PC-9 (cell line): ENCODE measurements around the gene COL24A1. TPM values are rescaled to one million over a fixed set of nuclear protein-coding genes. Genes with fewer than 3 reads are reported as not detected.

Source experiments
- BruUV-seq: library from RNA; stranded (reverse); fragments of 400-500 nt; replicated peaks from 2 replicates; lab custom pipeline; 2021; lab: Mats Ljungman, UMichigan
- CTCF ChIA-PET: fragments of 300-600 bp; sonication (Branson Sonifier 250); formaldehyde crosslinking; loops from one replicate; lab custom pipeline; 2022; ENCODE audit warnings: antibody characterized with exemption; lab: Charles Lee
- POLR2A ChIA-PET: fragments of 300-600 bp; sonication (Branson Sonifier 250); formaldehyde crosslinking; loops from one replicate; lab custom pipeline; 2022; ENCODE audit warnings: antibody characterized with exemption; ENCODE audit not compliant: unreplicated experiment; lab: Charles Lee
- DNase-seq, 2 experiments: peaks; one replicate each; pipeline versions ENCODE4 v3.0.0 to v3.0.0-alpha.2; 2015 to 2022; ENCODE audit warnings: mixed read lengths in 1 of 2
- H2AFZ ChIP-seq: fragments of 200-600 bp; sonication (generic); 2 replicates; pipeline ENCODE4 v1.8.1; 2017; ENCODE audit warnings: antibody characterized with exemption
- H3F3A ChIP-seq: fragments of 200-600 bp; sonication (generic); 2 replicates; pipeline ENCODE4 v1.8.1; 2017; ENCODE audit warnings: antibody characterized with exemption, mild to moderate bottlenecking, low read depth; ENCODE audit not compliant: insufficient read depth
- H3K27ac ChIP-seq: fragments of 200-600 bp; sonication (generic); 2 replicates; pipeline ENCODE4 v1.6.1; 2016; ENCODE audit warnings: mixed run types
- H3K27me3 ChIP-seq: fragments of 200-600 bp; sonication (generic); 2 replicates; pipeline ENCODE4 v1.6.1; 2016; ENCODE audit warnings: low read depth, mixed run types; ENCODE audit not compliant: insufficient read depth
- H3K36me3 ChIP-seq: fragments of 200-600 bp; sonication (generic); 2 replicates; pipeline ENCODE4 v1.6.1; 2016; ENCODE audit warnings: low read depth, mixed run types
- H3K4me1 ChIP-seq: fragments of 200-600 bp; sonication (generic); replicated peaks from 2 replicates; pipeline ENCODE4 v1.6.1; 2016; ENCODE audit warnings: mixed run types; ENCODE audit not compliant: insufficient read depth
- H3K4me2 ChIP-seq: fragments of 200-600 bp; sonication (generic); 2 replicates; pipeline ENCODE4 v1.6.1; 2017; ENCODE audit warnings: mixed run types
- H3K4me3 ChIP-seq: fragments of 200-600 bp; sonication (generic); 2 replicates; pipeline ENCODE4 v1.6.1; 2016; ENCODE audit warnings: mixed run types
- H3K79me2 ChIP-seq: fragments of 200-600 bp; sonication (generic); 2 replicates; pipeline ENCODE4 v1.6.1; 2017; ENCODE audit warnings: low read depth, mixed run types
- H3K9me2 ChIP-seq: fragments of 200-600 bp; sonication (generic); 2 replicates; pipeline ENCODE4 v1.8.1; 2017; ENCODE audit warnings: mild to moderate bottlenecking; ENCODE audit not compliant: insufficient read depth
- H3K9me3 ChIP-seq: fragments of 200-600 bp; sonication (generic); 2 replicates; pipeline ENCODE4 v1.8.1; 2016; ENCODE audit warnings: low read depth; ENCODE audit not compliant: insufficient read depth
- H4K20me1 ChIP-seq: fragments of 200-600 bp; sonication (generic); 2 replicates; pipeline ENCODE4 v1.8.1; 2017; ENCODE audit not compliant: insufficient read depth
- EZH2 ChIP-seq: fragments of 200-600 bp; sonication (generic); IDR thresholded peaks from 2 replicates; pipeline ENCODE4 v1.8.0; 2017; ENCODE audit warnings: antibody characterized with exemption, low read depth
- intact Hi-C: fragments of 100-400 bp; cut with micrococcal nuclease; formaldehyde crosslinking; loops from one replicate; pipeline ENCODE4 v1.10.0; 2022; ENCODE audit not compliant: unreplicated experiment
- total RNA-seq: library from RNA; stranded (reverse); gene quantifications from 2 replicates; pipeline ENCODE4 v1.2.3, GENCODE V29; 2021
- TF ChIP-seq, protein P1 (sequence below): fragments of 200-600 bp; sonication (generic); conservative IDR thresholded peaks from 2 replicates; pipeline ENCODE4 v1.6.1; 2017; ENCODE audit warnings: mixed run types, antibody characterized with exemption, mild to moderate bottlenecking, moderate library complexity

COL24A1 gene
- total RNA-seq, 1 experiment from 2014 or later: 0.15 TPM

DNA sequence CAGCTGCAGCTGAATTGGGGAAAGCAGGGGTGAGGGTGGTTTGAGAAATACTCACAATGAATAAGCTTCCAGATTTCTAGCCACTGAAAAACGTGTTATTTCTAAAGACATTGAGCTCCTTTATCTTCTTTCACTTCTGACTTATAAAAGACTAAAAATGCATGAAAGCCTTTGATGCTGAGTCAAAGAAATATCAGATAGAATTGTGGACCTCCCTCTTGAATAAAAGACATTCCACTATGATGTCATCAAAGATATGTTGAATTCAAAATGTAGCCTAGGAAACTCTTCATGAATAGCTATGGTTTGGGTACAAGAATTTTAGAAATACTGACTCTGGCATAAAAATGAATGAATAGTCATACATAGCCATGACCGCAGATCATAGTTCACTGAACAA, 44.7 kb upstream of the COL24A1 start:
- Histone ChIP-seq H3K79me2 (no peaks in the 10 kb centered on the region), H2AFZ (no peak overlapping the region), H3K9me2 (no peaks in the 10 kb centered on the region), H3K4me2 (no peak overlapping the region), H3K27me3 (no peaks in the 10 kb centered on the region), H3K36me3 (no peaks in the 10 kb centered on the region), H3F3A (no peaks in the 10 kb centered on the region), H3K9me3 (no peaks in the 10 kb centered on the region), H3K27ac (no peak overlapping the region), H4K20me1 (no peaks in the 10 kb centered on the region), H3K4me1 (no peaks in the 10 kb centered on the region), H3K4me3 (no peak overlapping the region)
- CTCF ChIA-PET: no interaction called here
- POLR2A ChIA-PET: no interaction called here
- no peak for DNase-seq
- TF ChIP-seq, protein P1, sequence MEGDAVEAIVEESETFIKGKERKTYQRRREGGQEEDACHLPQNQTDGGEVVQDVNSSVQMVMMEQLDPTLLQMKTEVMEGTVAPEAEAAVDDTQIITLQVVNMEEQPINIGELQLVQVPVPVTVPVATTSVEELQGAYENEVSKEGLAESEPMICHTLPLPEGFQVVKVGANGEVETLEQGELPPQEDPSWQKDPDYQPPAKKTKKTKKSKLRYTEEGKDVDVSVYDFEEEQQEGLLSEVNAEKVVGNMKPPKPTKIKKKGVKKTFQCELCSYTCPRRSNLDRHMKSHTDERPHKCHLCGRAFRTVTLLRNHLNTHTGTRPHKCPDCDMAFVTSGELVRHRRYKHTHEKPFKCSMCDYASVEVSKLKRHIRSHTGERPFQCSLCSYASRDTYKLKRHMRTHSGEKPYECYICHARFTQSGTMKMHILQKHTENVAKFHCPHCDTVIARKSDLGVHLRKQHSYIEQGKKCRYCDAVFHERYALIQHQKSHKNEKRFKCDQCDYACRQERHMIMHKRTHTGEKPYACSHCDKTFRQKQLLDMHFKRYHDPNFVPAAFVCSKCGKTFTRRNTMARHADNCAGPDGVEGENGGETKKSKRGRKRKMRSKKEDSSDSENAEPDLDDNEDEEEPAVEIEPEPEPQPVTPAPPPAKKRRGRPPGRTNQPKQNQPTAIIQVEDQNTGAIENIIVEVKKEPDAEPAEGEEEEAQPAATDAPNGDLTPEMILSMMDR: no peak
- TF ChIP-seq EZH2: no peak
- no TSS peak for BruUV-seq
- intact Hi-C loops: no loop called here

DNA sequence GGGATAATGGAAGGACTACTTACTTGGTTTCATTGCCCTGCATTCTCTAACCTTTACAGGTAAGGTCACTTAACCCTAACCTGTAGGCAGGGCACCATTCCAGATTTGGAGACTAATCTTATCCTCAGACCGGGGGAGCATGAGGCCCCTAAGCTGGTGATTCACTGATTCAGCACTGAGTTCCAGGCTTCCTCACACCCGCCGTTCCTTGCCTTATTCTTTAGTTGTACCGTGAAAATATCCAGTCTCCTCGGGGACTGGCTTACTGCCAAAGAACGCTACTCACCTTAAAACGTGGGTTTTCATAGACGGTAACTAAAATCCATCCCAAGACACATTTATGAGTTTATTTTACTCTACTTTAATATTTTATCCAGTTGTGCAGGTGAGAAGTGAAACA, 44.3 kb upstream of the COL24A1 start:
- CTCF ChIA-PET: no interaction called here
- Histone ChIP-seq H3K27me3 (no peaks in the 10 kb centered on the region), H3K9me3 (no peaks in the 10 kb centered on the region), H3K4me1 (no peaks in the 10 kb centered on the region), H4K20me1 (no peaks in the 10 kb centered on the region), H3K27ac (no peak overlapping the region), H3K4me3 (no peak overlapping the region), H3K4me2 (no peak overlapping the region), H3K9me2 (no peaks in the 10 kb centered on the region), H3K79me2 (no peaks in the 10 kb centered on the region), H3F3A (no peaks in the 10 kb centered on the region), H3K36me3 (no peaks in the 10 kb centered on the region), H2AFZ (no peak overlapping the region)
- TF ChIP-seq, protein P1: no peak
- no peak for TF ChIP-seq EZH2
- DNase-seq: no peak
- POLR2A ChIA-PET: no interaction called here
- BruUV-seq: no TSS peak
- intact Hi-C loops: no loop called here

DNA sequence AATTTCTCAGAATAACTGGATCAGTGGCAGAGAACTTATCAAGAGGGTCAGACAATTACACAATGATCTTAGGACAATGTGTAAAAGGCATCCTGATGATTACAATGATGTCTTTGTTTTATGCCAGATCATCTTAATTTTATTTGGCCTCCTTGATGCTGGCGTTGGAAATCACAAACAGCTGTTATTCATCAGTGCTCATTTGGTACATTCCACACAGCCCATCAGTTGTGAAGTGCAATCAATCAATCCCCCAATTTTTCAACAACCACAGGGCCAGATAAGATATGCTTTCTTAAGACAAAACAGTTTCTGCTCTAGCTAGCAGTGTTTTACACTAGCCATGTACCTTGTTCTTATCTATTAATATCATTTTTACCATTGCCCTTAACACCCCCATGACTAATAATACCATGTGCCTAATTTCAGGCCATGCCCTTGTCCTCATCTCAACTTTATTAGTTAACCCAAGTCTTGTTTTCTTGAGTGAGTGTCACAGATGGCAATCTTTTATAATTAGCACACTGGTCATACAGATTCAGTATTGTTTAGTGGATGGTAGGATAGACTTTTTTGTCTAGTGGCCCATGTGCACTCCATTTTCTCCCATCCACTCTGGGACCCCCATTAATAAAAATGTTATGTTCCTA, 40.8 kb upstream of the COL24A1 start:
- Histone ChIP-seq H3K79me2 (no peaks in the 10 kb centered on the region), H3K9me2 (no peaks in the 10 kb centered on the region), H3F3A (no peaks in the 10 kb centered on the region), H2AFZ (no peak overlapping the region), H3K4me2 (no peak overlapping the region), H3K27me3 (no peaks in the 10 kb centered on the region), H3K4me3 (no peak overlapping the region), H3K36me3 (no peaks in the 10 kb centered on the region), H4K20me1 (no peaks in the 10 kb centered on the region), H3K9me3 (no peaks in the 10 kb centered on the region), H3K27ac (no peak overlapping the region), H3K4me1 (no peaks in the 10 kb centered on the region)
- no TSS peak for BruUV-seq
- POLR2A ChIA-PET: no interaction called here
- CTCF ChIA-PET: no interaction called here
- TF ChIP-seq EZH2: no peak
- TF ChIP-seq, protein P1: no peak
- intact Hi-C loops: no loop called here
- DNase-seq: no peak
